A549 (cell line): ENCODE results near the gene MAN1C1. TPM values are rescaled to one million over a fixed set of nuclear protein-coding genes. Genes with fewer than 3 reads are reported as not detected.
A peak's percentile ranks its signal among the peaks of the same experiment; 100 is the strongest.

Experiments used
- ATAC-seq, 2 experiments: fragments of 200-7000 bp in 1 of 2; fragments of >200 bp in 1 of 2; cut with Nextera tagmentation in 1 of 2; cut with Tn5 transposase in 1 of 2; 3 replicates each; pipeline versions ENCODE4 v1.8.0 to v1.9.1; 2018 to 2020; ENCODE audit warnings: mild to moderate bottlenecking in 1 of 2, moderate library complexity in 1 of 2
- CTCF ChIA-PET: fragments of 300-600 bp; sonication (Branson Sonifier 250); formaldehyde crosslinking; extraction: SDS; loops from one replicate; lab custom pipeline; 2021; ENCODE audit warnings: antibody characterized with exemption, inconsistent platforms; lab: Yijun Ruan, JAX
- POLR2A ChIA-PET: fragments of 350-600 bp; formaldehyde crosslinking; extraction: SDS; loops from one replicate; lab custom pipeline; 2021; ENCODE audit warnings: antibody characterized with exemption, inconsistent platforms; lab: Yijun Ruan, JAX
- DNase-seq, 2 experiments: peaks; one replicate each; pipeline versions ENCODE4 v3.0.0 to v3.0.0-alpha.2; 2011 to 2016; ENCODE audit warnings: low read depth in 1 of 2, low spot score in 1 of 2
- FAIRE-seq: peaks from 2 replicates; lab custom pipeline; 2011; peaks lifted over from hg19 to GRCh38; lab: Jason Lieb, UNC
- H3K27ac ChIP-seq, 2 experiments: fragments of >200 bp; sonication (Bioruptor Twin); formaldehyde crosslinking; 3 replicates each; pipeline ENCODE4 v1.5.1; 2016 to 2017
- H3K4me1 ChIP-seq: fragments of >200 bp; sonication (Bioruptor Twin); formaldehyde crosslinking; 3 replicates; pipeline ENCODE4 v1.6.1; 2016
- H3K4me2 ChIP-seq: fragments of >200 bp; sonication (Bioruptor Twin); formaldehyde crosslinking; 3 replicates; pipeline ENCODE4 v1.6.1; 2016
- H3K4me3 ChIP-seq: fragments of >200 bp; sonication (Bioruptor Twin); formaldehyde crosslinking; 3 replicates; pipeline ENCODE4 v1.5.1; 2016
- H3K9me3 ChIP-seq: fragments of >200 bp; sonication (Bioruptor Twin); formaldehyde crosslinking; 3 replicates; pipeline ENCODE4 v1.6.1; 2016
- CBX2 ChIP-seq: fragments of 200-600 bp; sonication (generic); IDR thresholded peaks from 2 replicates; pipeline ENCODE4 v1.6.1; 2016; ENCODE audit warnings: low read depth, mild to moderate bottlenecking, borderline replicate concordance
- CHD4 ChIP-seq: fragments of 200-600 bp; sonication (generic); IDR thresholded peaks from 2 replicates; pipeline ENCODE4 v1.6.1; 2016; ENCODE audit warnings: antibody characterized with exemption, mild to moderate bottlenecking, borderline replicate concordance
- ESRRA ChIP-seq: fragments of 150-350 bp; IDR thresholded peaks from 2 replicates; pipeline ENCODE4 v1.6.1; 2014; ENCODE audit warnings: mild to moderate bottlenecking, low read length, borderline replicate concordance
- FOSL2 ChIP-seq, 2 experiments: fragments of 450-650 bp in 1 of 2; fragments of >200 bp in 1 of 2; sonication (Bioruptor Twin) in 1 of 2; formaldehyde crosslinking; IDR thresholded peaks; 2 replicates each; pipeline versions ENCODE4 v1.5.0 to v1.6.1; 2016 to 2020; ENCODE audit warnings: mild to moderate bottlenecking in 1 of 2, moderate library complexity in 1 of 2
- GATA3 ChIP-seq: IDR thresholded peaks from 2 replicates; pipeline ENCODE4 v1.6.1; 2012; ENCODE audit warnings: borderline replicate concordance
- JUN ChIP-seq, 2 experiments: fragments of >200 bp; sonication (Bioruptor Twin); formaldehyde crosslinking; IDR thresholded peaks; 2 replicates in 1 of 2; 3 replicates in 1 of 2; pipeline ENCODE4 v1.6.1; 2016 to 2017
- MAFK ChIP-seq: fragments of 450-650 bp; IDR thresholded peaks from 2 replicates; pipeline ENCODE4 v1.6.1; 2014; ENCODE audit not compliant: partially characterized antibody
- POLR2A ChIP-seq: IDR thresholded peaks from 2 replicates; pipeline ENCODE4 v1.6.1; 2012; ENCODE audit warnings: mild to moderate bottlenecking, low read length
- TFCP2L1 ChIP-seq: fragments of 250-450 bp; sonication (Bioruptor Pico); IDR thresholded peaks from 2 replicates; pipeline ENCODE4 v1.5.0; 2021; ENCODE audit warnings: mild to moderate bottlenecking
- ZFP36 ChIP-seq: fragments of 450-650 bp; IDR thresholded peaks from 2 replicates; pipeline ENCODE4 v1.6.1; 2014; ENCODE audit warnings: borderline replicate concordance; ENCODE audit not compliant: partially characterized antibody
- ZNF302 ChIP-seq: fragments of 250-450 bp; sonication (Bioruptor Pico); IDR thresholded peaks from 2 replicates; pipeline ENCODE4 v1.9.0; 2021; ENCODE audit warnings: inconsistent platforms, mild to moderate bottlenecking, moderate library complexity
- ZSCAN20 ChIP-seq: fragments of 250-450 bp; sonication (Bioruptor Pico); IDR thresholded peaks from 2 replicates; pipeline ENCODE4 v1.8.0; 2022; ENCODE audit warnings: mild to moderate bottlenecking, moderate library complexity
- WGBS: methylation state at CpG from one replicate; pipeline ENCODE4 v1.1.6; 2017; ENCODE audit errors: missing lambda C conversion rate; 5-methylcytosine and 5-hydroxymethylcytosine counted together
- polyA plus RNA-seq, 4 experiments: library from polyadenylated mRNA; depleted of rRNA in 3 of 4; stranded (reverse); fragments of >200 nt; fragmentation: RNase III in 1 of 4; extraction: RNeasy Plus Mini Kit Qiagen cat#74134 plus additional on column Dnase treatment in 1 of 4; gene quantifications; 2 replicates in 3 of 4; 3 replicates in 1 of 4; pipeline ENCODE4 v1.2.3, GENCODE V29; 2011 to 2017
- TF ChIP-seq, protein P1 (sequence below): fragments of 250-450 bp; sonication (Bioruptor Pico); IDR thresholded peaks from 2 replicates; pipeline ENCODE4 v1.5.0; 2021; ENCODE audit warnings: mild to moderate bottlenecking, moderate library complexity, borderline replicate concordance
- TF ChIP-seq, protein P2 (sequence below): fragments of 250-450 bp; sonication (Bioruptor Pico); IDR thresholded peaks from 2 replicates; pipeline ENCODE4 v1.5.0; 2020; ENCODE audit warnings: low read depth, mild to moderate bottlenecking, moderate library complexity

The MAN1C1 gene
- polyA plus RNA-seq, 2 of the 4 experiments (the other 2 are of a cell fraction), result 0.22 to 0.27 TPM

DNA sequence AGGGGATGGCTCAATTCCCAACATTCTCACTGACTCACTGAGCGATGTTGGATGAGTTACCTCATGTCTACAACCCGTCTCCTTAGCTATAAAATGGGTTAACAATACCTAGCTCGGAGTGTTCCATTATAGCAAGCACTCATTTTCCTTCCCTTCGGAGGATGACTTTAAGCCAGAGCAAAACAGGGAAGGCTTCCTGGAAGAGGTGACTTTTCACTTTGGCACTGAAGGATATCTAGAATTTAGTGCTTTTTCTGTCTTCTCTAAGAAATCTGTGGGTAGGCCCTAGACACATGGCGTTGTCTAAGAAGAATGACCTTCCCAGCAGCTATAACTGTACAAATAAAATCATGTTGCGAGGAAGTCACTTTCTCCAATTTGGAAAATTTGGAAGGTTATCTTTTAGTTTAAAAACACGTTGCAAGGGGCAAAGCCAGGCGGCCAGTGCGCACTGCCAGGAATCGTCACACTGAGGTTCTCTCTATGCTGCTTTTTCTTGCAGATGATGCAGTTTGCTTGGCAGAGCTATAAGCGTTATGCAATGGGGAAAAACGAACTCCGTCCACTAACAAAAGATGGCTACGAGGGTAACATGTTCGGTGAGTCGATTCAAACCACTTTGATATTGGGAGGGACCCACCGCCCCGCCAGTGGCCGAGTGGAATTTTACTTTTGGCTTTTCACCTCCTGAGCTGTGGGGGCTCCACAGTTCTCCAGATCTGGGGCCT is 69.5 kb downstream of the MAN1C1 start:
- H3K4me2 ChIP-seq, result no peak overlapping the region
- no peaks in the 10 kb centered on the region for H3K9me3 ChIP-seq
- no peak for TF ChIP-seq JUN (IDR thresholded peaks at IDR 0.05)
- TF ChIP-seq CHD4, result no peak
- H3K4me3 ChIP-seq, result no peak overlapping the region
- no peak for DNase-seq
- H3K4me1 ChIP-seq, result 0 out of 3 replicates have a peak, but pooled peaks cover 3% of the 10 kb centered on the region
- no peak overlapping the region for H3K27ac ChIP-seq
- no peak for FAIRE-seq
- 71% methylated on average over 19 of the region's 19 CpGs for WGBS
- ChIA-PET POLR2A (no interaction called here), CTCF (interaction anchor here (0.6 to 1.3 kb wide), 4 partner anchors 9 to 77 kb away, joined by 3 to 4 read pairs (median 3); no protein-coding TSS in a partner anchor)
- no peak for ATAC-seq

- Histone ChIP-seq H3K4me2 (no peak overlapping the region), H3K4me3 (no peak overlapping the region), H3K9me3 (no peaks in the 10 kb centered on the region), H3K4me1 (no peaks in the 10 kb centered on the region), H3K27ac (no peak overlapping the region)
- DNase-seq (no peak), ATAC-seq (no peak), FAIRE-seq (no peak)
- POLR2A ChIA-PET, result no interaction called here
- 70% methylated on average over 6 of the region's 6 CpGs for WGBS
- CTCF ChIA-PET, result no interaction called here
- TF ChIP-seq TFCP2L1 (CRISPR knock-in tag) (no peak), FOSL2 (IDR thresholded peaks at IDR 0.05) (no peak), FOSL2 (CRISPR knock-in tag; IDR thresholded peaks at IDR 0.05) (no peak), GATA3 (no peak), CBX2 (no peak), ZSCAN20 (CRISPR knock-in tag) (no peak), ZFP36 (no peak), MAFK (peak; percentile 52)
- TF ChIP-seq, protein P1, sequence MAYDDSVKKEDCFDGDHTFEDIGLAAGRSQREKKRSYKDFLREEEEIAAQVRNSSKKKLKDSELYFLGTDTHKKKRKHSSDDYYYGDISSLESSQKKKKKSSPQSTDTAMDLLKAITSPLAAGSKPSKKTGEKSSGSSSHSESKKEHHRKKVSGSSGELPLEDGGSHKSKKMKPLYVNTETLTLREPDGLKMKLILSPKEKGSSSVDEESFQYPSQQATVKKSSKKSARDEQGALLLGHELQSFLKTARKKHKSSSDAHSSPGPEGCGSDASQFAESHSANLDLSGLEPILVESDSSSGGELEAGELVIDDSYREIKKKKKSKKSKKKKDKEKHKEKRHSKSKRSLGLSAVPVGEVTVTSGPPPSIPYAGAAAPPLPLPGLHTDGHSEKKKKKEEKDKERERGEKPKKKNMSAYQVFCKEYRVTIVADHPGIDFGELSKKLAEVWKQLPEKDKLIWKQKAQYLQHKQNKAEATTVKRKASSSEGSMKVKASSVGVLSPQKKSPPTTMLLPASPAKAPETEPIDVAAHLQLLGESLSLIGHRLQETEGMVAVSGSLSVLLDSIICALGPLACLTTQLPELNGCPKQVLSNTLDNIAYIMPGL (CRISPR knock-in tag), result no peak
These were observed 70.8 kb downstream of the MAN1C1 start for GRCh38 chr1:25687221-25688017.

GRCh38 chr1:25688390-25689119 is 72.0 kb downstream of the MAN1C1 start:
- no peak for FAIRE-seq
- ATAC-seq, result no peak; a peak in 1 of 6 replicates

More at GRCh38 chr1:25688390-25689119, 72.0 kb downstream of the MAN1C1 start:
- DNase-seq, result no peak
- ChIA-PET CTCF (no interaction called here), POLR2A (no interaction called here)
- Histone ChIP-seq H3K4me2 (no peak overlapping the region), H3K4me1 (no peaks in the 10 kb centered on the region), H3K9me3 (no peaks in the 10 kb centered on the region), H3K27ac (no peak overlapping the region), H3K4me3 (no peak overlapping the region)
- TF ChIP-seq JUN (IDR thresholded peaks at IDR 0.05) (no peak), ZNF302 (CRISPR knock-in tag) (no peak), POLR2A (no peak), ESRRA (no peak), ZSCAN20 (CRISPR knock-in tag) (no peak)
- TF ChIP-seq, protein P2, sequence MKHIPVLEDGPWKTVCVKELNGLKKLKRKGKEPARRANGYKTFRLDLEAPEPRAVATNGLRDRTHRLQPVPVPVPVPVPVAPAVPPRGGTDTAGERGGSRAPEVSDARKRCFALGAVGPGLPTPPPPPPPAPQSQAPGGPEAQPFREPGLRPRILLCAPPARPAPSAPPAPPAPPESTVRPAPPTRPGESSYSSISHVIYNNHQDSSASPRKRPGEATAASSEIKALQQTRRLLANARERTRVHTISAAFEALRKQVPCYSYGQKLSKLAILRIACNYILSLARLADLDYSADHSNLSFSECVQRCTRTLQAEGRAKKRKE (CRISPR knock-in tag), result no peak
- 72% methylated on average over 7 of the region's 9 CpGs for WGBS
